KBM-7 (cell line): ENCODE results near the gene RPS21.
"Not testable (repeated sequence)": the region's sequence is repeated elsewhere in the genome, so short reads cannot be mapped to it uniquely, and the experiment has no call there.

Experiments used
- DNase-seq: peaks from one replicate; pipeline ENCODE4 v3.0.0-alpha.2; 2015
- in situ Hi-C: fragments of 300-500 bp; cut with MboI; formaldehyde crosslinking; loops from 2 replicates; pipeline ENCODE4 v1.14.3; 2020; ENCODE audit warnings: low sequenced_read_pairs, low pct_unique_long_range_greater_than_20kb, mixed read lengths

RPS21 gene

DNA sequence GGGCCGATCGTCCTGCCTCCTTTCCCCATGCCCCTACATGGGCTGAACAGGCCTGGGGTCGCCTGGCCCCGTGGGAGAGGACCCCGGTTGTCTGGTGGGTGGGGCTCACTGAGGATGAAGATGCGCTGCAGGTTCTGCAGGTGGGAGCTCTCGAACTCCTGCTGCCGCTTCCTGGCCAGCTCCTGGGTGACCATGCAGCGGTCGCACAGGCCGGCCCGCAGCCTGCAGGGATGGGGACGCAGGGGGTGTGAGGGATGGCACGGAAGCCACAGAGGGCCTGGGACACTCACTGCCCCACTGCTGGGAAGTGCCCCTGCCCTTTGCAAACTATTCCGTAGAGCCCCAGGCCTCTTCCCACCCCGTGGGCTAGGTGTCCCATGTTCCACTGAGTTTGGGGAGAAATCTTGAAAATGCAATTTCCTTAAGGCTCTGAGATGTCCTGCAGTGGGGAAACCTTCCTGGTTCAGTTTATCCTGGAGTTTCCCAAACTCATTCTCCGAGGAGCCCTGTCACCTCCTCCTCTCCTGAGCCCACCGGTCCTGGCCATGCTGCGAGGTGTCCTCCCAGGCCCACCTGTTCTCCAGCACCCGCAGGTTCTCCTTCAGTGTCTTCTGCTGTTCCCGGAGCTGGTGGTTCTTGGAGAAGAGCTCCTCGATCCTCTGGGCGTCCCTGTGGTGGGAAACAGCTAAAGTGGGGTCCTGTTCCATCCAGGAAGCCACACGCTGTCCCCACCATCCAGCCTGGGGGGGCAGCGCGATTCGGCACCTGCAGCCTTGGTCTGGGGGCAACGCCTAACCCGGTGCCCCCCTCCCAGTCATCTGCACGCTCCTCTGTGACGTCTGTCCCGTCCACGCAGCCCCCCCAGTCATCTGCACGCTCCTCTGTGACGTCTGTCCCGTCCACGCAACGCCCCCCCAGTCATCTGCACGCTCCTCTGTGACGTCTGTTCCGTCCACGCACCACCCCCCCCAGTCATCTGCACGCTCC, 30.0 kb downstream of the RPS21 start:
- in situ Hi-C loops, result no loop called here
- no peak for DNase-seq

DNA sequence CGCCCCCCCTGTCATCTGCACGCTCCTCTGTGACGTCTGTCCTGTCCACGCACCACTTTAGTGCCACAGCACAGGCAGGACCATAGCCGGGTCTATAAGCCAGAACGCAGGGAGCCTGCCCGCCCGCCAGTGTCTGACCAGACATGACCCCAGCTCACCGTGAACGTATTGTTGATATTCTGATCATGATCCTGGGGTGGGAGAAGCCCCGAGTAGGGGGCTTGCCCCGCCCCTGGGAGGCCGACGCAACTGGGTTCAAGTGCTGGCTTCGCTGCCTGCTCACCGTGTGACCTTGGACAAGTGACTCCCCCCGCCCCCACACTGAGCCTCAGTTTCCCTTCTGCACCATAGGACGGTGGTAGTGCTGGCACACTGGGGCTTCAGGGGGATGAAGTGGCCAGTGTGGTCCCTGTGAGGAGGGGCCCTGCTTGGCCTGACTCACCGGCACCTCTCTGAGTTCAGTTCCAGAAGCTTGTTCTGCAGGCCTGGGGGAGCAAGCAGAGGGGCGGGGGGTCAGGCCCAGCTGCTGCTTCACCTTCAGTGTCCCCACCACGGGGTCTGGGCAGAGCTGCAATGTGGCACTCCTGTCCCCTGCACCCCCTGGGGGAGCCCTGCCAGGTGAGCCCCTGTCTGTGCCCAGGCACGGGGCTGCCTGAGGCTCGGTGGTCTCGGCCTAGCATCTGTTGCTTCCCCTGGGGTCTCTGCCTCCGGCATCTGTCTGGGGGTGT, 31.2 kb downstream of the RPS21 start:
- in situ Hi-C loops, result no loop called here
- DNase-seq, result no peak

DNA sequence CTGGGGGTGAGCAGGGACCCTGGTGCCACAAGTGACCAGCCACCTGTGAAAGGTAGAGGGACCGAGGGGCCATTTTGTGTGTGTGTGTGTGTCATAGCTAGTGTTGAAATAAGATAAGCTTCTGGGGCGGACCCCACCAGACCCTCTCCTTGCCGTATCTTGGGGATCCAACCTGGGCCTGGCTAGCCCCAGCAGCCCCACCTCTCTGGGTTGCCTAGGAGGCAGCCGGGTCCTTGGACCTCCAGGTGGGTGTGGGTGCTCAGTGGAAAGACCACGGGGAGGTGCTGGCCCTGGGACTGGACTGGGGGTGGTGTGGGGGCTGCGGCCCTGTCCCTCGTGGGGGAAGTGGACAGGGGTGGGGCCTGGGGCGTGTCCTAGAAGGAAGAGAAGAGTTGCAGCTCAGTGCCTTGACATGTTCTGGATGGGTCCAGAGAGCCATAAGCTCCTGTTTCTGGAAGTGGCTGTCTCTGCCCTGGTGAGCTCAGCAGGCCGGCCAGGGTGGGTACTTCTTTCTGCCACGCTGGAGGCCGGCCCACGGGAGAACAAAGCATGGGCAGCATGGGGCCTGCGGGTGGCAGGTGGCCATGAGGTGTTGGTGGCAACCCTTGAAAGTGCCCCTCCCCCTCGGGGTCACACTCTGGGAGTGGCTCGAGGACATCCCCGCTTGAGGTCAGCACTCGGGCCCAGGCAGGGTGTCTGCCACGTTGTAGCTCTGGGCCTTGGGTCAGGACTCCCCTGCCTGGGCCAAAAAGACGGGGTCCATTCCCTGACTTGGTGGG, 32.0 kb downstream of the RPS21 start:
- DNase-seq, result no peak

DNA sequence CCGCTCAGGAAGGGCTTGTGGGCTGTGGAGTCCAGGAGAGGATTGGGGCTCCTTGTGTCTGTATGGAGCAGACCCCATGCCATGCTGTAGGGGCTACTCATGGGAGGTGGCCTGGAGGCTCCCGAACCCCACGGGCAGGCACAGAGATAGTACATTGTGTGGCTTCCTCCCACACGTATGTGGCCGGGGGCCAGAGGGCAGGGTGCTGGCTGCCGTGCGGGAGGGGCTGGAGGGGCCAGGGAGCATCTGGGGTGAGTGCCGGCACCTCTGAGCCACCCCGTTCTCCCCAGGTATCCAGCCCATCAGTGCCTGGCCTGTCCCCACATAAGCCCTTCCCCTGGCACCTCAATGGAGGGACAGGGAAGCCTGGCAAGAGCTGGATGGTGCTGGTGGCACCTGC, 32.9 kb downstream of the RPS21 start:
- in situ Hi-C loops, result no loop called here
- DNase-seq, result no peak

More for the DNA sequence above, 32.0 kb downstream of the RPS21 start:
- in situ Hi-C loops, result no loop called here

DNA sequence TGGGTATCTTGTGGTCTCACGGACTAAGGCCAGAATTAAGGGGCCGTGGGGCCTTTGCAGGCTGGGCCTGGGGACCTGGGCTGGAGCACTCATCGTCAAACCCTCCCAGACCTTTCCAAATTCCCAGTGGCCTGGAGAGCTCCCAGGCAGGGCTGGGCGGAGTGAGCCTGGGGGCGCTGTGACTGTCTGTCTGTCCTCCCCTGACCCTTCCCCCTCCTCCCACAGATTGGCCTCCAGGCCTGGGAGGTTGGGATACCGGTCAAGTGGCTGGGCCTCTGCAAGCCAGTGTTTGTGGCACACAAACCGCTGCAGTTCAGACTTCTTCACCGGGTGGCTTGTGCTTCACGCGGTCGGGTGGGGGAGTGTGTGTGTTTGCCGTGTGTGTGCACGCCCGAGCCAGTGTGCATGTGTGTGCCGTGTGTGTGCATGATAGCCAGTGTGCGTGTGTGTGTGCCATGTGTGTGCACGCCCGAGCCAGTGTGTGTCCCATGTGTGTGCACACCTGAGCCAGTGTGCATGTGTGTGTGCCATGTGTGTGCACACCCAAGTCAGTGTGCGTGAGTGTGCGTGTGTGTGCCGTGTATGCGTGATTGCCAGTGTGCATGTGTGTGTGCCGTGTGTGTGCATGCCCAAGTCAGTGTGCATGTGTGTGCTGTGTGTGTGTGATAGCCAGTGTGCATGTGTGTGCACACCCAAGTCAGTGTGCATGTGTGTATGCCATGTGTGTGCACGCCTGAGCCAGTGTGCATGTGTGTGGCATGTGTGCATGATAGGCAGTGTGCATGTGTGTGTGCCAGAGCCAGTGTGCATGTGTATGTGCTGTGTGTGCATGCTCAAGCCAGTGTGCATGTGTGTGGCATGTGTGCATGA, 34.2 kb downstream of the RPS21 start:
- in situ Hi-C loops, result no loop called here
- DNase-seq, result no peak

DNA sequence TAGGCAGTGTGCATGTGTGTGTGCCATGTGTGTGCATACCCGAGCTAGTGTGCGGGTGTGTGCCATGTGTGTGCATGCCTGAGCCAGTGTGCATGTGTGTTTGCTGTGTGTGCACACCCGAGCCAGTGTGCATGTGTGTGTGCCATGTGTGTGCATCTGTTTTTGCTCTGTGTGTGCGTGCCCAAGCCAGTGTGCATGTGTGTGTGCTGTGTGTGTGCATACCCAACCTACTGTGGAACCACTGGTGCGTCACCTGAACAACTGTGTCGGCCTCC, 34.8 kb downstream of the RPS21 start:
- DNase-seq, result no peak
- in situ Hi-C loops, result no loop called here

DNA sequence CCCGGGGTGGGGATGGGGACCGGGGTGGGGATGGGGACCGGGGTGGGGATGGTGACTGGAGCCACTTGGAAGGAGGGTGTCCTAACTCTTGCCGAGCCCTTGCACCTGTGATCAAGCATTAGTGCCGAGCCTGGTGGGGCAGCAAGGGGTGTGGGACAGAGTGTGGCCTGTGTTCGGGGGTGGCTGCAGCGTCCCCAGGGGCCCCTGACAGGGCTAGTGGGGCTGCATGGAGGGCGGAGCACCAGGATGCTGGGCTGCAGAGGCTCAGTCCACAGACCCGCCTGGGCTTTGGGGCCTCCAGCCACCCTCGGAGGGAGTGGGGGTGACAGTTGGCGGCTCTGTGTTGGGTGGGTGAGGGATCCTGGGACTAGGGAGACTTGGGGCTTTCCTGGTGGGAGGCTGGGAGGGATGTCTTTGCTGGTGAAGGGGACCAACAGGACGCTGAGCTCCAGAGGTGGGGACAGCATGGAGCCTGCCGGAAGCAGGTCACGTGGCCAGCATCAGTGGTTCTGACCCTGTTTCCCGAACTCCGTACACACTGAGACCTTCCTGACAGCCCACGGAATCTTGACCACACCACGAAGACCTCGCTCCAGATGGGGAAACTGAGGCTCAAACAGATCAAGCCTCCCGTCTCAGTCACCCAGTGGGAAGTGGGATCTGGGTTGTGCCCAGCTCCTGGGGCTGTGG, 35.9 kb downstream of the RPS21 start:
- no peak for DNase-seq
- in situ Hi-C loops, result no loop called here

DNA sequence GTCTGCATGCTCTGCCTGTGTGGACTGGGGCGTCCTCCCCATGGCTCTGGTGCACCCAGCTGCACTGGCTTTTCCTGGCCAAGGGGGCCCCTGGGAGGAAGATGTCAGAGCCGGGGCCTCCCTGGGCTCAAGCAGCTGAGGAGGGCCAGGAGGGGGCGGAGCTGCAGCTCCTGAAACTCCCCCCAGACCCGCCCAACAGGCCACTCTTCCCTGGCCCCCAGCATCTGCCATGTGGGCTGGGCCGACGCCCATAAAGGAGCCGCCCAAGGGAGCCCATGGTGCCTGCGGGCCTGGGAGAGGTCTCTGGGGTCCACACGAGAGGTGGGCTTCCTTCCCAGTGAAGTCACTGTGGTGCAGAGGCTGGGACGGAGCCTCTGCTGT, 36.4 kb downstream of the RPS21 start:
- no peak for DNase-seq
- in situ Hi-C loops, result no loop called here

DNA sequence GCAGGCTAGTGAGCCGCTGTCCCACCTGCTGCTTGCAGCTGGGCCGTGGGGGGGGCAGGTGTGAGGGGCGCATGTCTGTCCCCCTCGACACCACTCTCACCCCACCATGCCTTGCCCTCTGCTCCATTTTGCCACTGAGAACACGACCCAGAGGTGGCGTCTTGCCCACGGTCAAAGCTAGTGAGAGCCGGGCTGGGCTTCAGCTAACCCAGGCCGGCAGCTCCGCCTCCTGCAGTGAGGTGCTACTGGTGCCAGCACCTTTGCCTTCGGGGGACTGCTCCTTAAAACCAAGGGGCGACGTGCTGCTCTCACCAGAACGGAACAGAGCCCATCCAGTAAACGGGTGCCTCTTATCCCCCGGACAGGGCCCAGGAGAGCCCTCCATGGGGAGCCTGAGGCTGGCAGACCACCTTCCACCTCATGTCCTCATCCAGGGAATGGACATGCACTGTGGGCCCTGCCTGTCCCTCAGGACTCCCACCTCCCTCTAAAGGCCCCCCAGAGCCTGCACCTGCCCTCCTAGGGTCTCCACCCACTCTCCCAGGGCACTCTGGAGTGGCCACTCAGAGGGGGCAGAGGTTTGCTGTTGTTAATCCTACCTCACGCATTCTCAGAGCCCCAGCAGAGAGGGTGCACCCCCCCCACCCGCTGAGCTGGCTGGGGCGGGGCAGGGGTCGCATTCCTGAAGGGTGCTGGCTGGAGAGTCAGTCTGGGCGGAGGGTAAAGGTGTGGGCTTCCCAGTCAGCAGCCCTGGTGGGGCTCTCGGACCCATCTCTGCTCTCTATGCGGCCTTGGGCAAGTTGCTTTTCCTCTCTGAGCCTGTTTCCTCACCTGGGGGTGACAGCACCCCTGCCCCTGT, 37.6 kb downstream of the RPS21 start:
- in situ Hi-C loops, result no loop called here
- no peak for DNase-seq

DNA sequence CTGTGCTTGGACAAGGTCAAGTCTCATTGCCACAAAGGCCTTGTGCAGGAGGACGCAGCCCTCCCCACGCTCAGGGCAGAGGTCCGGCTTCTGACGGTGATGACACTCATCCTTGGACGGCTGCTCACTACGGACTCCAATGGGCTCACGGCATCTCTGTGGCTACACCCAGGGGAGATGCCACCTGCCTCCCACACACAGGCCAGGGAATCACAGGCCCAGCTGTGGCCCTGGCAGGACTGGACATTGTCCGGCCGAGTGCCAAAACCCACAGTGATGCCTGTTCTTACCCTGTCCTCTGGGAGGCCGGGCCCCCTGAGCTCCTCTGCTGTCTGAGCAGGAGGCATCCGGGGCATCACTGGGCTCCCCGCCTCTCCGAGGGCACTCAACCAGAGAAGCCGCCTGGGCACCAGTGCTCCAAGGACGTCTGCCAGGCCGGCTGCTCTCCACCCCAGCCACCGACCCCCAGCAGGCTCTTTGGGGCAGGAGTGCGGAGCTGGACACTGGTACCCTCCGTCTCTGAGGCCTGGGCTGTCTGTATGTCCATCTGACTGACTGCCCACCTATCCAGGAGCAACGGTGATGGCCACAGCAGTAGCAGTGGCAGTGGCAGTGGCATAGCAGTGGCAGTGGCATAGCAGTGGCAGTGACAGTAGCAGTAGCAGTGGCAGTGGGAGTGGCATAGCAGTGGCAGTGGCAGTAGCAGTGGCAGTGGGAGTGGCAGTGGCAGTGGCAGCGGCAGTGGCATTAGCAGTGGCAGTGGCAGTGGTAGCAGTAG, 38.6 kb downstream of the RPS21 start:
- no peak for DNase-seq
- in situ Hi-C loops, result no loop called here

DNA sequence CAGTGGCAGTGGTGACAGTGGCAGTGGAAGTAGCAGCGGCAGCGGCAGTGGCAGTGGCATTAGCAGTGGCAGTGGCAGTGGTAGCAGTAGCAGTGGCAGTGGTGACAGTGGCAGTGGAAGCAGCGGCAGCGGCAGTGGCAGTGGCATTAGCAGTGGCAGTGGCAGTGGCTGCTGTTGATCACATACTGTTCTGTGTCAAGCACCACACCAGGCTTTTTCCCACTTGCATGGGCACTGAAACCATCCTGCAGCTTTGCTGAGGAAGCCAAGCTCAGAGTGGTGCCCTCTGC, 39.1 kb downstream of the RPS21 start:
- DNase-seq, in situ Hi-C loops: not testable (repeated sequence)

DNA sequence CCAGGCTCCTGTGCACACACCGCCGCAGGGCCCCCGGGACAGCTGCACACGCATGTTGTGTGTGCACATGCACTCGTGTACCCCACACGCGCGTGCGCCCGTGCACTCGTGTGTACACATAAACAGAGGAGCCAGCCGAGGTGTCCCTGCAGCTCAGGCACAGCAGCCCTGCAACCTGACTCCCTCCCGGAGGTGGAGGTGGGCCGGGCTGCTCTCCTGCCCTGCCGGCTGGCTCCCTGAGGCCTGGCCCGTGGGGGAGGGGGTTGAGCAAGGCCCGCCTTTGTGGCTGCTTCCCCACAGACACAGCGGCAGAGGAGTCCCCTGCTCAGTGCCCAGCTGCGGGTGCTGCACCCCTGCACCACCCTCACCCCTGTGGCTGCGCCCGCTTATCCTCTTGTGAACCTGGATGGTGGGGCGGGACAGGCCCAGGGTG, 39.8 kb downstream of the RPS21 start:
- in situ Hi-C loops, result no loop called here
- DNase-seq, result no peak

DNA sequence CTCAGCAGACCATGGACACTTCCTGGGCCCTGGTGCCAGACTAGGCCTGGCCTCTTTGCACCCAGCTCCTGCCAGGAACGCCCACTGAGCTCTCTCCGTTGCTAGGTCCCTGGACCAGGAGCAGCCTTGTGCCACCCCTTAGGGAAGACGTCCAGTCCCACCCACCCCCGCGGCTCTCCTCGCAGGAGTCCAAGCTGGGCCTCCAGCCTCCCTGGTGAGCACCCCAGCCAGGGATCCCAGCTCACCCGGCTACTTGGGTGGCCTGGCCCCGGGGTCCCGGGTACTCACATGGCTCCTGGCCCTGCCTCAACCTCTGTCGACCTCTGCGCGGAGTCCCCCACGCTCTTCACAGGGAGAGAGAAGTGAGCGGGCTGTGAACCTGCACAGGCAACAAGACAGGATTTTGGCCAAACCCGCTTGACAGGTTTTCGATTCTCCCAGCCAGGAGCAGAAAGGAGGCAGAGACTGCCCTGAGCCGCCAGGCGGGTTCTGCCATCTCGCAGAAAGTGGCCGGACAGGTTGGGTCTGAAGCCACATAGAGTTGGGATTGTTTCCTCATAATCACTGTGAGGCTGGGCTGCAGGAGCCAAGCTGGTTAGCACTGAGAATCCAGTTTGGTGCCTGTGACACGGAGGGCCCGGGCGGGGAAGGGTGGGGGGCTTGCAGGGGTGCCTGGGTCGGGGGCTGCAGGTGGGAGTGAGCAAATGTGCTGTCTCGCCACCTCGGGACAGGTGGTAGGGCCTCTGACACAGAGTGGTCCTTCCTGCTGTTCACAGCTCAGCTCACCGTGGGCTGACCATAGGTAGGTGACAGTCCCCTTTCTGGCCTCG, 40.5 kb downstream of the RPS21 start, which contains the start of gene RBBP8NL:
RBBP8NL (minus strand) TSS at position 368 of the 830 bp plus-strand sequence. CDS start 7,892 bp downstream, outside the sequence.
- DNase-seq, result no peak
- in situ Hi-C loops, result no loop called here

DNA sequence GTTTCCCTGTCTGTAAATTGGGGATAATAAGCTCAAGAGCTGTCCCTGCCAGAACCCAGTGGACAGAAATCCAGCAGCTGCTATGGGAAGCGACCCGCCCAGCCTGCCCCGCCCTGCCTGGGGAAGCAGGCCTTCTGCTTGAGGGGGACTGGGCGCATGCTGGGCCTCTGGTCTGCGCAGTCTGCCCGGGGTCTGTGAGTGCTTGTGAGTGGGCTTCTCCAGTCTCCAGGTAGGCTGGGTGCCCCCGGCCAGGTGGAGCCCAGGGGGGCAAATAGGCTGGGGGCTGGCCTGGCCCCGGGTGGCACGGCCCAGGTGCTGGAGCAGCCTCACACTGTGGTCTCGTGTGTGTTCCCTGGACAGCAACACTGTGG, 41.1 kb downstream of the RPS21 start:
- no peak for DNase-seq
- in situ Hi-C loops, result no loop called here

DNA sequence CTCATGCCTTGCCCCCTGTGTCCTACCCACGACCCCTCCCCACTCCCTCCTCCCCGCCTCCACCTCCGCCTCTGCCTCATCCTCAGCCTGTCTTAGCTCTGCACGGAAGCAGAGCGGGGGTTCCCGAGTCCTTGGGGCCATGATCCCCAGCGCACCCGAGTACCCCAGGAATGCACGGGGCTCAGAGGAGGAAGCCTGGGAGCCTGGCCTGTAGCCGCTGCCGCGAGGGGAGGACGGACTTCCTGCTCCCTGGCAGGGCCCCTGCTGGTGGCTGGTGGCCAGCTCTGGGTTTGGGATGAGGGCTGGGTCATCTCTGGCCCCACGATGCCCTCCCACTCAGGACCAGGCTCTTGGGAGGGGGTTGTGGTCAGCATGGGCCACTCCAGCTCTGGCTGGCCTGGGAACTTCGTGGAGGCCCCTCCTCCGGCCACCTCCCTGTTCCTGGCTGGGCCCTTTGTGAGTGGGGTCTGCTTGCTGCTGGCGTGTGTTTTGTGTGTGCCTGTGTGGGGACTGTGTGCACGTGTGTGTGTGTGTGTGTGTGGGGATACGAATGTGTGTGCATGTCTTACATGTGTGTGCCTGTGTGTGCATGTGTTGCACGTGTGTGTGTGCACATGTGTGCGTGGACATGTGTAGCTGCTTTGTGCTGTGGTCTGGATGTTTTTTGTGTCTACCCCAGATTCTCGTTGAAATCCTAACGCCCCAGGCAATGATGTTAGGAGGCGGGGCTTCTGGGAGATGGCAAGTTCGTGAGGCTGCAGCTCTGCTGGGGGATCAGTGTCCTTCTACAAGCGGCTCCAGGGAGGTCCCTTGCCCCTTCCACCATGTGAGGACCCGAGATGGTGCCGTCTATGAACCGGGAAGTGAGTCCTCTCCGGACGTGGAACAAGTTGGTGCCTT, 41.7 kb downstream of the RPS21 start:
- in situ Hi-C loops, result no loop called here
- no peak for DNase-seq
